HG03095 (cell line): ENCODE measurements around the gene SEMA4C.

ENCODE experiments used
- ATAC-seq: cut with Tn5 transposase; IDR thresholded peaks from one replicate; pipeline ENCODE4 v1.9.1; 2021; ENCODE audit warnings: moderate library complexity; ENCODE audit not compliant: unreplicated experiment

SEMA4C gene

DNA sequence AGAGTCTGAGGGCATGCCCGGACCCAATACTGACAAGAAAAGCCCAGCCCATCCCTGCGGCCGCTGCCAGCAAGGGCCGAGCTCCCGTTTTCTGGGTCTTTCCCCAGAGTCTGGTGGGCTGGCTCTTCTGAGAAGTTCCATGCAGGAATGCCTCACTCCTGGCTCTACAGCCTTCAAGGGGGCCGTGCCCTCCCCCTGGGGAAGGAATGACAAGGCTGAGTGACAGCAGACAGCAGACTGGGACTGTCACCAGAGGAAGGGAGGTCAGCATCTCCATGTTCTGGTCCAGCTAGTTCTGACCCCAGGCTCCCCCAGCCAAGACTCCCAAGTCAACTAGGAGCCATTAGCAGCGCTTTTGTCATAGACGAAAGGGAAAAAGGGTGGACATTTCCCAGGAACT lies 13.0 kb upstream of the SEMA4C start:
- ATAC-seq = no peak

DNA sequence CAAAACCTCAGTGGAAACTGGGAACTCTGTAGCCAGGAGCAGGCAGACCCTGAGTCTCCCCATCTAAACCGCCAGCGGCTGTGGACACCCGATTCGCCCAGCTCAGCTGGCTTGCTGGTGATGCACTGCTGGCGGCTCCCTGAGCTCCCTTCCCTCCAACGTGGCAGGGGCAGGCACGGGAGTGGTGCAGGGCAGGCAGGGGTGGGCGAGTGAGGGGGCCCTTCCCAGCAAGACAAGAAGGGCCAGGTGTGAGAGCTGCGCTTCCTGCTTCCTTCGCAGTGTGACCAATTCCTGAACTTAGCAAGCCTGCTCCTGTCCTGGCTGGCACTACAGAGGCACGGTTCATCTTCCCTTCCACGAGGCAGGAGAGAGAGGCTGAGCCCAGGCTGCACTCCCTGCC lies 12.3 kb upstream of the SEMA4C start:
- ATAC-seq = no peak

DNA sequence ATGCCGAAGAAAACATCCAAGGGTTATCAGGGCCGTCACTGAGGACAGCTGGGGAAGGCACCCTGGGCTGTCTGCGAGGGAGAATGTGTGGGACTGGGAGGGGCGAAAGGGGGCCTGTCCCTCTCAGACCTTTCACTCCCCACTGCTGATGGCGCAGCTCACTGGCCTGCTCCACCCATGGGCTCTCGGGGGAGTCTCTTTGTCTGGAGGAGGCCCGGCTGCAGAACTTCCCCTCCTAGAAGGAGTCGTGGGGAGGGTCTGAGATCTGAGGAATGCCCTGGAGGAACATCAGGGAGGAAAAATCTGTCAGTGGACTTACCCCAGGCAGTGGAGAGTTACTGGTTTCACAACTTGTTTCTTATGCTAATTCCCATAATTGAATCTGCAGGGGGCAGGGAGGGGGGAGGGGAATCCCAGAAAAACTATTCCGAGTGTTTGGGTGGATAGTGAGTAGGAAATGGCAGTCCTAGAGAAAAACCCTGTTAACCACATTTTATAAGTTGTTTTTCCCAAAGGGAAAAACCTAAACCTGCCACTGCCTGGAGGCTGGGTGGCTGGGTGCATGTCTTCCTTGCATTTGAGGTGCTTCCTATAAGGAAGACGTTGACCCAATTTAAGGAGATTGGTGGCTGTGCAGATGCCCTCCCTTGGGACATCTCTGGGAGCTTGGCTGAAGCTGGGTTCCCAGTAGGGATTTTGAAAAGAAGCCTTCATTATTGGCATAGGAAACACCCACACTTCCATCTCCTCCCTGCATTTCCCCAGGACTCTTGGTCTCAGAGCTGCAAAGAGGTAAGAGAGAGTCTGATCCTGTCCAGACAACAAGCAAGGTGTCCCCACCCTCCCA lies 11.7 kb upstream of the SEMA4C start:
- ATAC-seq = no peak

DNA sequence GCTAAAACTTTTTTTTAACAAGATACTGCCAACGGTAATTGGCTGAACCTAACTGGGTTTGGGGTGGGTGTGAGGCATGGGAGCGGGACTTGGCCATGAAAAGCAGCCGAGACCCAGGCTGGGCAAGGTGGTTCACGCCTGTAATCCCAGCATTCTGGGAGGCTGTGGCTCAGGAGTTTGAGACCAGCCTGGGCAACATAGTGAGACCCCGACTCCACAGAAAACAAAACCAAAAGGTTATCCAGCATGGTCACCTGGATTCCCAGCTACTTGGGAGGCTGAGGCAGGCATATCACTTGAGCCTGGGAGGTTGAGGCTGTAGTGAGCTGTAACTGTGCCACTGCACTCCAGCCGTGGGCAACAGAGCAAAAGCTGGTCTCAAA lies 11.0 kb upstream of the SEMA4C start:
- no peak for ATAC-seq

DNA sequence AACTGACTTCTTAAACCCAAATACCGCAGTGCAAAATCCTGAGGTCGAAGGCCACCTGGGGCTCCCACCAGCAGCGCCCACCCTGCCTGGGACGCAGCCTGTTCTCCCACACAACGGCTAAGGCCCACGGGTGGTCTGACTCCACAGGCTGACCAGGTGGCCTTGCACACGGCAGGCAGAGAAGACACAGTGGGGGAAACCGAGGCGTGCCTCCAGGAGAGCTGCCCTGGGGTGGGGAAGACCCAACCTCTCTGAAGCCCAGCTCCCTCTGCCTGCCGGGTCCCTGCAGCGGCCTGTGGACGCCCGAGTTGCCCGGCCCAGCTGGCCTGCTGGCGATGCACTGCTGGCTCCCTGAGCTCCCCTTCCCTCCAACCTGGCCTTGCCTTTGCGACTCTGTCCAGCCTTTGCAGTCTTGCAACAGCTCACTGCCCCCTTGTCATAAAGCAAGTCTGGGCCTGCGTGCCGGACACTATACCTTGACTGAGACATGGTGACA lies 9.7 kb upstream of the SEMA4C start:
- ATAC-seq = no peak

DNA sequence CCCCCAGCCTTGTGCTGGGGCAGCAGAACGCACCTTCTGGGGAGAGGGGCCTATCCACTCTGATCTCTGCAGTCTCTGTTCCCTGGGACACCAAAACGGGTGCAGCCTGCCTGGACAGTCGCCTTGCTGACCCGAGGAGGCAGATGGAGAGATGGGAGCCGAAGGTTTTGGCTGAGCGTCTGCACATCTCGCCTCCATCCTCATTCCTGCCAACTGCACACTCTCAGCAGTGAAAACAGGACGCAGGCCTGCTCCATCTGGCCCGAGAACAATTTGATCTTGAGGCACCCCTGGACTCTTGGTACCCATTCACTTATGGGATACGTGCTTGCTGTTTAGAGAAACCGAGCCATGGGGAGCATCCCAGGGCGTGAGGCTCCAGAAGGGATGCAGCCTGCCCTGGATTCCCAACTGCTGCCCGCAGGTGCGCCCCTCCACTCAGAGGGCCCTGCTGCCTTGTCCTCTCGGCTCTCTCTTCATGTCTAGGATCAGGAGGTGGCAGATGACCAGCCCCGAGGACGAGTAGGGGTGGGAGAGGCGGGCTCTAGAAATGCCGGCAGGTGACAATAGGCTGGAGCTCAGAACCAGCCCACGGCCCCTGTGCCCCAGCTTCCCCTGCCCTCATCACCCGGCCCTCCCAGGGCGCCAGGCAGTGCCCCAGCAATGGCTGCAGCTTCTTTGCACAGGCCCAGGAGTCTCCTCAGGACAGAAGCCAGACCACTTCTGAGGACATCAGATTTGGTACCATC lies 9.1 kb upstream of the SEMA4C start:
- no peak for ATAC-seq

DNA sequence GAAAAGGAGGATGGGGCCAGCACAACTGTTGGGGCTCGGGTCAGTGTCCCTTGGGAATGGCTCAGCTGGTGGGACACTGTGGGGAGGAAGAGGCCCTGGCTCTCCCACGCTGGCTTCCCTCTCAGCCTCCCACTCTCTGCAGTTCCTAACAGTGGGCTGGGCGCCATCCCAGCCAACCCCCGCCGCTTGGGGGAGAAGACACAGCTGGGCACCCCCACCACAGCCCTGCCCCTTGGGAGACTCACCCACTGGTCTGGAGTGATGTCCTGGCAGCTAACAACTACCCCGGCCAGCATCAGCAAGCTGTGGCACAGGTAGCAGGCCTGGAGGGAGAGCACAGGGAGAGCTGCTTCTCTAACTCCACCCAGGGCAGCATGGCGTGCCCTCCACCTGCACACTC lies 8.3 kb upstream of the SEMA4C start:
- ATAC-seq = no peak

DNA sequence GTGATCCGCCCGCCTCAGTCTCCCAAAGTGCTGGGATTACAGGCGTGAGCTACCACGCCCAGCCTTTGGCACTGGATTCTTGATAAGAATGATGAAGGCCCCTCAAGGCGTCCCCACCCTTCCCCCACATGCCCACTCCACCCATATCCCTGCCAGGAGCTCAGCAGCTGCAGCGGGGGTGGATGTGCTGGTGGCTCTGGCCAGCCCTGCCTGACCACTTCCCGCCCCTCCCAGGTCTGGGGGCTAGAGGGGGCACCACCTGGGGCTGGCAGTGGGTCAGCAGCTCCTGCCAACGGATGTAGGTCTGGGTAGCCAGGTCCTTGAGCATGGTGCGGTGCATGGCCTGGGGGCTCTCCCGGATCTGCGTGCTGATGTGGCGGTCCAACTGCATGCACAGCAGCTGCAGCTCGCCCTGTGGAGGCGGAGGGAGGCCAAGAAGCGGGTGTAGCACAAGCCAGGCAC lies 7.8 kb upstream of the SEMA4C start:
- ATAC-seq = no peak

DNA sequence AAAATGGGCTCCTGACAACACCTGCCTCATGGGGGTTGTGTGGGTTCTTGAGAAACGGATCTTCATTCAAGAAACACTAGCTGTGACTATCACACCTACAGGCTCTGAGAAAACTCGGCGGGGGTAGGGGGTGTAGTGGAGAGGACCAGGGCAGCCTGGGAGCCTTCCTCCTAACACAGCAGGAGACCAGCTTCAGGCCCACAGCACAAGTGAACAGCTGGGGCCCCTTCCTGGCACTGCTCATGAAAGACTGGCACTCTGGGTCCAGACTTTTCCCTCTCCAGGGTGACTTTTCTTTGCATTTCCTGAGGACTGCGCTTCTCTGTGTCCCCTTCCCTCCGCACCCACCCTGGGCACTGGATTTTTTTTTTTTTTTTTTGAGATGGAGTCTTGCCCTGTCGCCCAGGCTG lies 7.2 kb upstream of the SEMA4C start:
- no peak for ATAC-seq

DNA sequence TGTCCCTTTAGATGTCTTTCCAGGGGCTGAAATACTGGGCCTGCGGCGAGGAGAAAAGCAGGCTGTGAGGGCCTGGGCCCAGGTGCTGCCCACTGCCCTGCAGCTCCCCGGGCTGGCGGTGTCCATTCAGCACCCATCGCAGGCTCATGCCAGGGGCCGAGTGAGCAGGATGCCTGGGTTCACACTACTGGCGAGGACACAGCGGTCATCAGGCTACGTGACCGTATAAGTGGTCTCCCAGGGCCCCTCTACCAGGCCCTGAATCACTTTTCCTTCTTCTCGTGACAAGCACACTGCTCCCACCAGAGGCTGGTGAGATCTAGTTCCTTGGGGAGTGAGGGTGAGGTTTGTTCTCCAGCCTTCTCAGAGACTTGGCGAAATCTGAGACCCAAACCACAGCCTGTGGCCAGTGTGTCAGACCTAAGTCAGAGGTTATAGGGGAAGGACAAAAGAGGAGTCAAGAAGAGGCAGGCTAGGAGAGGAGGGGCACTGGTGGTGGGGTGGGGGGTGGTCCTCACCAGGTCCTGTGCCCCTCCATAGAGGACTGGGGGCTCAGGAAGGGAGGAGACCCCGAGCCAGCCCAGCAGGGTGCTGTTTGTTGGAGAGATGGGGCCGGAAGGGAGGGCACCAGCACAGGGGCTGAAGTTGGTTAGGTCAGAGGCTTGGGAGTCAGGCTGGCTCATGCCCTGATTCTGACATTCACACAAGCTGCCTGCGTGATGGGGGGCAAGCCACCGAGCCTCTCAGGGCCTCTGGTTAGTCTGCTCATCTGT lies 6.6 kb upstream of the SEMA4C start:
- ATAC-seq = no peak

DNA sequence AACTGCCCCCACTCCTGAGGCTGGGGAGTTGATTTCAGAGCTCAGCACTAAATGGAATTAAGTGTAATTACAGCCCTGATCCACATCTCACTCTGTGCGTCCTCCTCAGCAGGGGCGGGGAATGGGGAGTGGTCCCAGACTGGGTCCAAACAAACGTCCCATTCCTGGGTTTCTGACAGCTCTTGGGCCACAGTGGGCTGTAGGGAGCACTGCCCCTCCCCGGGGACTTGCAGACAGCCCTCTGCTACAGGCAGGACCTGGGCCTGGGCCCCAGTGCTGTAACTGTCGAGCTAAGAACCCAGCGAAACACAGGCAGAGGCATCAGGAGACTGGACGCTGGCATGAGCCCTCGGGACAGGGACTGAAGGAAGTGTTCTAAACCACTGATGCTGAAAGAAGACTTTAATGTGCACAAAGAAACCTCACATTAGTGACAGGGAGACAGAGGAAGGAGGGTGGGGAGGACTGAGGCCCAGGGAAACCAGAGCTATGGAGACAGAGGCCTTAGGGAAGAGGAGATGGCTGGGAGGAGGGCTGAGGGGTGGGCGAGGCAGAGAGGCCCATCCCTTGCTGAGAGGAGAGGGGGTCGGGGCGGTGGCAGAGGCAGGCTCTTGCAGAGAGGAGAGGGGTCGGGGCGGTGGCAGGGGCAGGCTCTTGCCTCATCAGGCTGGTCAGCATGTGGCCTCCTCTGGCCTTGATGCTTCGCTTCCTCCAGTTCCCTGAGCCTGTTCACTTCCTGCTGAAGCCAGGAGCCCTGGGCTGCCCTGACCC lies 5.8 kb upstream of the SEMA4C start:
- no peak for ATAC-seq

DNA sequence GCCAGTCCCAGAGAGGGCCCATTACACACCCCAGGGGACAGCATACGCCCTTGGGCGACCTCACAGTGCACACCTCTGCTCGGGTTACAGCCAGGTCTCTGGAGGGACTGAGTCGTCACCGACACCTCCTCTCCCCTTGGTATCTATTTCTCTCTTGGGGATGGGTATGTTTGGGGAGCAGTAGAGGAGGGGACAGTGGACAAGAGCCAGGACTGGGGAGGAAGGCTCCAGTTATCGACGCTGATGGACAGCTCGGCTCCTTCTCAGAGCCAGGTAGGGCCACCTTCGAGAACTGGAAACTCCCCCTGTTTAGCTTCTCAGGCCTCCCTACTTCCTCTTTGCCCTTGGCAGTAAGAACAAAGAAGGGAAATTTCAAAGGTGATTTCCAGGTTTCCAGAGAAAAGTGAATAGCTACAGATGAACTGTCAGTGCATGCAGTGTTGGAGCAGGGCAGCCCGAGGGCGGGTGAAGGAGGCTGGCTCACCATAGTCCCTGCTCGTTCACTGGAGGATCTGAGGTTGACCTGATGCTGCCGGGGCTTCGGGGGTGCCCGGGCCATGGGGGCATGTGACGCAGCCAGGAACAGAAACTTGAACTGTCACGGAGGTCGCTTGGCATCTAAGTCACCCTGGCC lies 4.4 kb upstream of the SEMA4C start:
- no peak for ATAC-seq

DNA sequence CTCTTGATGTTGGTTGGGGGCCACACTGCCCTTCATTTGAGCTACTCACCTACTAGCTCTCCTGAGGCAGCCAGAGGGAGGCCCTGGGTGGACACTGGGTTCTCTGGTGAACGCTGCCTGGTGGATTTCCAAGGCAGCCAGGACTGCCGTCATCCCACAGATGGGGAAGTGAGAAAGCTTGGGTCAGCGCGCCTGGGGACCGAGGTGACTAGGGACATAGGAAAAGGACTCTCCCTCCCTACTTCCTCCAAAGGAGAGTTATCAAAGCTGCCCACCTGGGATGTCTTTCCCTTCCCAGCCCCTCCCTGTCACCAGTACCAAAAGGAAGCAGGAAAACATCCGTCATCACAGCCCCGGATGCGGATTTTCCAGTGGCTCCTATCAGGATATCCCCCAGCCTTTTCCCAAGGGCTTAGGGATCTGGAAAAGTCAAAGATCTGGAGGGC lies 3.8 kb upstream of the SEMA4C start:
- ATAC-seq = no peak

DNA sequence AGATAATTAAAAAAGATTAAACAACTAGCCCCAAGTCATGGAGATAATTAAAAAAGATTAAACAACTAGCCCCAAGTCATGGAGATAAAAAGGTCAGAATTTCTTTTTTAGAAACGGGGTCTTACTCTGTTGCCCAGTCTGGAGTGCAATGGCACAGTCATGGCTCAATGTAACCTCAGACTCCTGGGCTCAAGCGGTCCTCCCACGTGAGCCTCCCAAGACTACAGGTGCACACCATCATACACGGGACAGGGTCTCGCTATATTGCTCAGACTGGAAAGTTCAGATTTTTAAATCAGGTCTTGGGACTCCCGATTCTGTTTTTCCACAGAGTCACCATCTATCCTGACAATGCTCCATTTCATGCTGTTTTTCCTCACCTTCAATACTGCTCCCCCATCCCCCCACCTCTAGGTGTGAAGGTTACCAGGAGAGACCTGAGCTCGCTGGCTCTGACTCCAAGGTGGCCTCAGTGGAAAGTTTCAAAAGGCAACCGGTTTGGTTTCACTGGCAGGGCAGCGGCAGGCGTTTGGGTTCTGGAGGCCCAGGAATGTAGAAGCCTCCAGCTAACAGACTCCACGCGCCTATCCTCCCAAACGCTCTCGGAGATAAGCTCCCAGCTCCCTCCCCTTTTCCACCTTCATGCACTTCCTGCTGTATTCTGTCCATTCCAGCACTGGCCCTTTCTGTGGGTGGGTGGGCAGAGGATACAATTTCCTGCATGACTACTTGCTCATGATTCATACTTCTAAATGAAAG lies 2.9 kb upstream of the SEMA4C start:
- no peak for ATAC-seq

DNA sequence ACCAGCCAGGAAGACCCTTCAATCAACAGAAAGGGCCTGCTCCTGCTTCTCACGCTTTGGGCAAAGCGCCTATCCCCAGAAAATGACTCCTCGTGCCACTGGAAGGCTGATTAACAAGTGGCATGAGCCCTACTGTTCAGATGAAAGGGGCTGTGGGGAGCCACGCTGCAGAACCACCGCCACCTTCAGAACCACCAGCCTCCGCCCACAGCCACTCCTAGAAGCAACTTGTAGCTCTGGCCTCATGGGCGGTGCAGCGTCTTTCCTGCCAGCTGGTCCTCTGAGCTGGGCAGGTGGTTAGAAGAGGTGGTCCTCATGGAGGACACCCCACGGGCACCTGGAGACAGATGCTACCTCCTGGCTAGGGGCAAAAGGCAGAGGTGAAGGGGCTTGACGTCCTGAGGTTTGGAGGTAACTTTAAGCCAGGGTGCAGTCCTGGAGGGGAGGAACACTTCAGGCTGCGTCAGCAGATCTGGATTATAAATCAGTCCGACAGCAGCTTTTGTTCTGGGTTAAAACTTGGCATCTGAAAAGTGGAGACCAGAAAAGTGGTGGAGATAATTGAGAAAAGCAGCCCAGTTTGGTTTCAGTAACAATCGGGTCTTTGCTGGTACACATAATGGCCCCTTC lies 861 bp upstream of the SEMA4C start:
- ATAC-seq = no peak

DNA sequence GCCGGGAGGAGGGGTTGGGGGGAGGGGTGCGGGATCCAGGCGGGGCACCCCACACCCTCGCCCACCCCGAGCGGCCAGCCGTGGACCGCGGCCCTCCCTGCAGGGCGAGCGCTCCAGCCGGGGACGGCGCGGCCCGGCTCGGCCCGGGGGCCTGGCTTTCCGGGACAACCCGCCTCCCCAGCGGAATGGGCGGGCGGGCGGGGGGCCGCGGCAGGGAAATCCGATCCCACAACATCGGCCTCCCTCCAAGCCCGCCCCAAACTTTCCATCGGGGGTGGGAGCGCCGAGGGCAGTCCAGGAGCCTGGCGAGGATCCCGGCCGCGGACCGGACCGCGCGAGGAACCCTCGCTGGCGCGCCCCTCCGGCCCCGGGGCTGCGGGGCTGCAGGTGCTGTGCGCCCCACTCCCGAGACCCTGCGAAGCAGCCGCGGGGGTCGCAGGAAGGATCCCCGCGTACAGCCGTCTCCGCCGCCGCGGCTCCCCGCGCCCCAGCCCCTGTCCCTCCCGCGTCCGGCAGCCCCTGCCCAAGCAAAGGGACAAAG lies 529 bp downstream of the SEMA4C start:
- no peak for ATAC-seq

DNA sequence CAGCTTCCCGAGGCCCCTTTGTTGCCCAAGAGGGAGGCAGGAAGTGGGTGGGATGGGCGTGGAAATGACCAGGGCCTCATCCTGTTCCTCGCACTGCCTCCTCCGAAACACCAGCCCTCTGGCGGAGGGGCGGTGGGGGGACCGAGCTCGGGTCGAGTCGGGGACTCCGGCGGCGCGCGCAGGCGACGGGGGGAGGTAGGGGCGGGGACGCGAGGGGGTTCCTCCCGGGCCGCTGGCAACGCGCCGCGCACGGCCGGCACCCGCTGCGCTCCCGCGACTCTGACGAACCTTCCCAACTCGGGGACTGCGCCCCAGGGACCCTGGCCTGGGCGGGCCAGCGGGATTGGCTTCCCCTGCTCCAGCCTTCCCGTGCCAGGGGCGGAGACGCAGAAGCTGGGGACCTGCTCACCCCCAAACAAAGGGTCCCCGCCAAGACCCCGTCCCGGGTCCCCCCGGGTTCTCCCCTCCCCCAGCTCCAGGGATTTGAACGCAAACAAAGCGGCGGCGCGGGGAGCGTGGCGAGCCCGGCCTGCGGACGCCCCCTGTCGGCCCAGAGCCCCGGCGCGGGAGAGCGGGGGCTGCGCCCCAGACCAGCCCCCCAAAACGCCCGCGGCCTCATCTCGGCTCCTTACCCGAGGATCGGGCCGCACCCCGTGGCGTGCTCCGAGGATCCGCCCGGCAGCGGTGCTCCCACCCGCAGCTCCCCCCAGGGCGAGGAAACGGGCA lies 1.2 kb downstream of the SEMA4C start:
- no peak for ATAC-seq
